K562 (cell line): ENCODE measurements around the gene TOR1AIP2. TPM values are rescaled to one million over a fixed set of nuclear protein-coding genes. Genes with fewer than 3 reads are reported as not detected.

Experiments used
- CGGBP1 ChIP-seq: fragments of 250-450 bp; sonication (Bioruptor Pico); IDR thresholded peaks from 2 replicates; pipeline ENCODE4 v1.9.0; 2021; ENCODE audit warnings: mild to moderate bottlenecking
- FOXM1 ChIP-seq, 2 experiments: fragments of 450-650 bp in 1 of 2; sonication (generic) in 1 of 2; formaldehyde crosslinking in 1 of 2; IDR thresholded peaks; 2 replicates each; pipeline versions ENCODE4 v1.6.1 to v1.9.0; 2017 to 2022; ENCODE audit warnings: low read depth in 2 of 2, mild to moderate bottlenecking in 2 of 2, missing genetic modification reagents in 1 of 2, moderate library complexity in 1 of 2
- FOXP1 ChIP-seq: sonication (generic); formaldehyde crosslinking; IDR thresholded peaks from 2 replicates; pipeline ENCODE4 v1.8.0; 2022; ENCODE audit warnings: mild to moderate bottlenecking, missing genetic modification reagents
- HDAC1 ChIP-seq, 2 experiments: fragments of 450-650 bp; IDR thresholded peaks; 2 replicates each; pipeline ENCODE4 v1.6.1; 2016 to 2017; ENCODE audit warnings: inconsistent platforms in 1 of 2, mild to moderate bottlenecking in 1 of 2, moderate library complexity in 1 of 2
- HDAC2 ChIP-seq: fragments of 450-650 bp; IDR thresholded peaks from 2 replicates; pipeline ENCODE4 v1.6.1; 2016; ENCODE audit warnings: mild to moderate bottlenecking
- JUN ChIP-seq, 2 experiments: sonication (generic) in 1 of 2; formaldehyde crosslinking in 1 of 2; IDR thresholded peaks; 2 replicates each; pipeline versions ENCODE4 v1.6.1 to v1.8.0; 2012 to 2022; ENCODE audit warnings: borderline replicate concordance in 2 of 2, mild to moderate bottlenecking in 2 of 2, improper control_type of control experiment in 1 of 2, low read depth in 1 of 2, low read length in 1 of 2, missing genetic modification reagents in 1 of 2
- MEF2A ChIP-seq: IDR thresholded peaks from 2 replicates; pipeline ENCODE4 v1.6.1; 2011; ENCODE audit warnings: low read depth, mild to moderate bottlenecking, low read length, moderate library complexity; ENCODE audit not compliant: control insufficient read depth
- YY1 ChIP-seq, 3 experiments: IDR thresholded peaks; 2 replicates each; pipeline ENCODE4 v1.6.1; 2011; ENCODE audit warnings: low read length in 2 of 3, mild to moderate bottlenecking in 2 of 3, moderate library complexity in 2 of 3, borderline replicate concordance in 1 of 3, control low read depth in 1 of 3, low read depth in 1 of 3; ENCODE audit not compliant: insufficient read depth in 3 of 3, insufficient replicate concordance in 2 of 3, control insufficient read depth in 1 of 3, insufficient read length in 1 of 3; ENCODE audit errors: extremely low read depth in 1 of 3
- ZBTB9 ChIP-seq: fragments of 450-650 bp; formaldehyde crosslinking; IDR thresholded peaks from 2 replicates; pipeline ENCODE4 v1.4.0; 2020; ENCODE audit warnings: mild to moderate bottlenecking, moderate library complexity
- ZNF146 ChIP-seq: IDR thresholded peaks from one replicate; pipeline ENCODE4 v1.6.1; 2018; ENCODE audit warnings: missing compliant biosample characterization; ENCODE audit not compliant: unreplicated experiment
- ZNF586 ChIP-seq: fragments of 450-650 bp; formaldehyde crosslinking; conservative IDR thresholded peaks from 2 replicates; pipeline ENCODE4 v1.4.0; 2020; ENCODE audit warnings: mild to moderate bottlenecking, moderate library complexity
- polyA plus RNA-seq, 8 experiments: library from polyadenylated mRNA; depleted of rRNA in 4 of 8; stranded (reverse) in 5 of 8; unstranded in 3 of 8; fragments of >200 nt; fragmentation: Nextera tagmentation in 2 of 8; fragmentation: Illumina TruSeq in 1 of 8; extraction: Ambion mirVana in 2 of 8; extraction: Trizol in 1 of 8; gene quantifications; 2 replicates each; pipeline versions ENCODE4 v1.2.1 to v1.2.3, GENCODE V29; 2011 to 2014; ENCODE audit warnings: inconsistent platforms in 1 of 8, missing spikeins in 1 of 8
- total RNA-seq, 7 experiments: library from RNA; depleted of rRNA in 6 of 7; stranded (reverse); fragments of >200 nt in 6 of 7; fragmentation: Illumina TruSeq in 2 of 7; extraction: Trizol in 2 of 7; gene quantifications; 2 replicates each; pipeline versions ENCODE4 v1.2.1 to v1.2.3, GENCODE V29; 2011 to 2021; ENCODE audit warnings: low replicate concordance in 1 of 7
- TF ChIP-seq, protein P1 (sequence below): sonication (generic); formaldehyde crosslinking; IDR thresholded peaks from 2 replicates; pipeline ENCODE4 v1.8.0; 2023; ENCODE audit warnings: missing genetic modification reagents, mild to moderate bottlenecking, borderline replicate concordance

Gene TOR1AIP2
- total and polyA plus RNA-seq, 9 of the 15 experiments (the other 6 are each of a cell fraction or from before 2014, with no cell fraction given) = 16.7 to 122 (median 41.4) TPM

DNA sequence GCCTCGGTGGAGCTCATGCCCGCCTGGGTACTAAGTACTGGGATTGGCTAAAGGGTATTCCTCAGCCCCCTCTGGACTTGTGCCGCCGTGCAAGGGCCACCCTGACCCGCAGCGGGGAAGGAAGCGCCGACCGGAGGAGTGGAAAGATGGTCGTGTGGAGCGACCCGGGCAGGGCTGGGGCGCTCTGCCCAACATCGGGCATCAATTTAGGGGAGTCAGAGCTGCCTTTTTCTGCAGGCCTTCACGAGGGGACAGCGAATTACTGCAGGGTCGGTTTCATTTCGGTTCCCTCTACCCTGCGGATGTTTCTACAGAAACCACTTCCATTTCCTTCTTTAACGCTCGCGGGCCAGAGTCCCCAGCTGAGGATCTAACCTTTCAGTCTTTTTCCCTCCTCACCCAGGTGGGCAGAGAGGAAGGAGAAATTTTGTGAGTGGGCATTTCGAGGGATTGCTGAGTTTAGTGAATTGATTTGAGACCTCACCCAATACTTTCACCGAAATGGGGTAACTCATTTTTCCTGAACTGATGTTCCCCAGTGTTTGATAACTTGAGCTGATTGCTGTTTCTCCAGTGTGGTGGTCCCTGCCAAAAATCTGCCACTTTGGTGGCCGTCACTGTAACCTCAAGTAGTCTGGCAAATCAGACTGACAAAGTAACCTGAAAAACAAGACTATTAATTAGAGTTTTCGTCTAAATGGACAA lies 5.6 kb upstream of the TOR1AIP2 start (continued):
- TF ChIP-seq FOXM1 (IDR thresholded peaks at IDR 0.05; ENCODE audit: low read depth) (no peak), FOXM1 (CRISPR knock-in tag; IDR thresholded peaks at IDR 0.05; ENCODE audit: low read depth) (no peak), CGGBP1 (CRISPR knock-in tag) (no peak), HDAC1 (IDR thresholded peaks at IDR 0.05) (peak in 1 of 2 experiments; percentile 4; a peak in 1 of 4 replicates), FOXP1 (CRISPR knock-in tag) (peak; percentile 61), ZNF586 (CRISPR knock-in tag) (no peak), MEF2A (no peak), ZNF146 (no peak), JUN (IDR thresholded peaks at IDR 0.05; ENCODE audit: borderline replicate concordance, low read depth, low read length) (0 out of 2 replicates have a peak, but pooled peaks have one; percentile 3), JUN (CRISPR knock-in tag; IDR thresholded peaks at IDR 0.05; ENCODE audit: borderline replicate concordance) (0 out of 2 replicates have a peak, but pooled peaks have one; percentile 10), HDAC2 (0 out of 2 replicates have a peak, but pooled peaks have one; percentile 4), YY1 (IDR thresholded peaks at IDR 0.05; ENCODE audit: borderline replicate concordance in 1 of 3, control insufficient read depth in 1 of 3, extremely low read depth in 1 of 3, insufficient read depth in 3 of 3, insufficient read length in 1 of 3, insufficient replicate concordance in 2 of 3, low read depth in 1 of 3, low read length in 2 of 3) (peak in 1 of 3 experiments; percentile 16), ZBTB9 (CRISPR knock-in tag) (0 out of 2 replicates have a peak, but pooled peaks have one; percentile 6)
- TF ChIP-seq, protein P1, sequence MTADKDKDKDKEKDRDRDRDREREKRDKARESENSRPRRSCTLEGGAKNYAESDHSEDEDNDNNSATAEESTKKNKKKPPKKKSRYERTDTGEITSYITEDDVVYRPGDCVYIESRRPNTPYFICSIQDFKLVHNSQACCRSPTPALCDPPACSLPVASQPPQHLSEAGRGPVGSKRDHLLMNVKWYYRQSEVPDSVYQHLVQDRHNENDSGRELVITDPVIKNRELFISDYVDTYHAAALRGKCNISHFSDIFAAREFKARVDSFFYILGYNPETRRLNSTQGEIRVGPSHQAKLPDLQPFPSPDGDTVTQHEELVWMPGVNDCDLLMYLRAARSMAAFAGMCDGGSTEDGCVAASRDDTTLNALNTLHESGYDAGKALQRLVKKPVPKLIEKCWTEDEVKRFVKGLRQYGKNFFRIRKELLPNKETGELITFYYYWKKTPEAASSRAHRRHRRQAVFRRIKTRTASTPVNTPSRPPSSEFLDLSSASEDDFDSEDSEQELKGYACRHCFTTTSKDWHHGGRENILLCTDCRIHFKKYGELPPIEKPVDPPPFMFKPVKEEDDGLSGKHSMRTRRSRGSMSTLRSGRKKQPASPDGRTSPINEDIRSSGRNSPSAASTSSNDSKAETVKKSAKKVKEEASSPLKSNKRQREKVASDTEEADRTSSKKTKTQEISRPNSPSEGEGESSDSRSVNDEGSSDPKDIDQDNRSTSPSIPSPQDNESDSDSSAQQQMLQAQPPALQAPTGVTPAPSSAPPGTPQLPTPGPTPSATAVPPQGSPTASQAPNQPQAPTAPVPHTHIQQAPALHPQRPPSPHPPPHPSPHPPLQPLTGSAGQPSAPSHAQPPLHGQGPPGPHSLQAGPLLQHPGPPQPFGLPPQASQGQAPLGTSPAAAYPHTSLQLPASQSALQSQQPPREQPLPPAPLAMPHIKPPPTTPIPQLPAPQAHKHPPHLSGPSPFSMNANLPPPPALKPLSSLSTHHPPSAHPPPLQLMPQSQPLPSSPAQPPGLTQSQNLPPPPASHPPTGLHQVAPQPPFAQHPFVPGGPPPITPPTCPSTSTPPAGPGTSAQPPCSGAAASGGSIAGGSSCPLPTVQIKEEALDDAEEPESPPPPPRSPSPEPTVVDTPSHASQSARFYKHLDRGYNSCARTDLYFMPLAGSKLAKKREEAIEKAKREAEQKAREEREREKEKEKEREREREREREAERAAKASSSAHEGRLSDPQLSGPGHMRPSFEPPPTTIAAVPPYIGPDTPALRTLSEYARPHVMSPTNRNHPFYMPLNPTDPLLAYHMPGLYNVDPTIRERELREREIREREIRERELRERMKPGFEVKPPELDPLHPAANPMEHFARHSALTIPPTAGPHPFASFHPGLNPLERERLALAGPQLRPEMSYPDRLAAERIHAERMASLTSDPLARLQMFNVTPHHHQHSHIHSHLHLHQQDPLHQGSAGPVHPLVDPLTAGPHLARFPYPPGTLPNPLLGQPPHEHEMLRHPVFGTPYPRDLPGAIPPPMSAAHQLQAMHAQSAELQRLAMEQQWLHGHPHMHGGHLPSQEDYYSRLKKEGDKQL (CRISPR knock-in tag) = 0 out of 2 replicates have a peak, but pooled peaks have one; percentile 68
- TF ChIP-seq, all 486 proteins: peak for 20
